ENCODE measurements around the gene MTURN. TPM values are rescaled to one million over a fixed set of nuclear protein-coding genes. Genes with fewer than 3 reads are reported as not detected.

The MTURN gene
- total RNA-seq, 1 experiment from 2014 or later, result 8.6 TPM

DNA sequence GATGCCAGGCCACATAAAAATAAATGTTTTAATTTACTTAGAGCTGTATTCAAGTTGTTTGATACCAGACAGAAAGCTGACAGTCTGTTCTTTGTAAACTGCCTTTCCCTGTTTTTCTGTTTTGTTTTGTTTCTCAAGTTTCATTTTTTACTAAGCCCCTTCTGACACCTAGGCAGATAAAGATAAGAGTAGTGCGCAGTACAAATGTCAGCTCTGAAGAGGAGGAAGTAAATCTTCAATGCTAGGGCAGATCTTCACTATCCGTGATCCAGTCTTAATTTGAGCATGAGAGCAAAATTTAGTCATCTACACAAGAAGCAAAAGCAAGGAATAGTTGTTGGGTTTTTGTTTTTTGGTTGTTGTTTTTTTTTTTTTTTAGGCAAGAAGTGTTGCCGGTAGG, 27.3 kb downstream of the MTURN start:
- no peak for DNase-seq (ENCODE audit: low spot score)

DNA sequence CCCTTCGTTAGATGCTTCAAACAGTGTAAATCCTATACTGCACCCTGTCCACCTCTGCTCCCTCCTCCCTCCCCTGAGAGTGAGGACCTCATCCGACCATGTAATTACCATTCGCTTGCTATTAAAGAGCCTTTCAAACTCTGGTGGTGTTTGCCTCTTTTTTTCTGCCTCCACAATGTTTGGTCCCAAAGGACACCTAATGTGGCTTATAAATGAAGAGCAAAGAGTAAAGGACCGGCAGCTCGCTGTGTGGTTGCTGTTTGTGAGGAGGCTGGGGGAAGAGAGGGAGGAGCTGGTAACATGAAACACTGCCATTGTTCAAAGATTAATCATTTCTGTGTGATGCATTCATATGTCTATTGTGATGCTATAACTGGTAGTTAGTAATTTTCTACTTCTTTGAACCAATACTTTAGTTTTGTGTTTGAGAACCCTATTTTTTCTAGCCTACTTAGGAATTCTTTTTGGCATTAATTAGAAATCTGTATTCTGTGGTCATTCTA, 27.9 kb downstream of the MTURN start:
- DNase-seq (ENCODE audit: low spot score), result peak; percentile 51

DNA sequence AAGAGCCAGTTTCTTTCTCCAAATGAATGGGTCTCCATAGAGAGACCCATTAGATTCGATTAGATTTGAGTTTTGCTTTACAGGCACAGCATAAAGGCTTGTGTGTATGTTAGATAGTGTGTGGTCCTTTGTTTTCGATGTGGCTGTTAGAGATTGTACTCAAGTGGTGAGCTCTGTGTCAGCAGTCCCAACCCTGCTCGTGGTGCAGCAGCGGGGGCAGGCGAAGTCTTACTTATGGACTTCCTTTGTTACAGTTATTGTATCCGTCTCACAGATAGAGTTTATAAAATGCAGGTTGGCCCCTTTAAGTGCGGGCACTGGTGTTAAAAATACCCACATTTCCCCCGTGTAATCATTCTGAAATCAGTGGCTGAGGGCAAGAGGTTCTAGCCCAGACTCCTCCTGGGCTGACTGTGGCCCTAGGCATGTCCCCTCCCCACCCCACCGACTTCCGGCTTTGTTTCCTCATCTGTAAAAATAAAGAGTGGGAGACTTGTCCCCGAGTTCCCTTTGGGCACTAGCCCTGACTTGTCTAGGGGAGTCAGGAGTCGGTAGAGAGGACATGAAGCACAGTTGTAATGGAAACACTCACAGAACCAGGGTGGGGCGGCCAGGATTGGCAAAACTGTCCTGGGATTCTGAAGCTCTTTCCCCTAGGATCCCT, 28.6 kb downstream of the MTURN start:
- no peak for DNase-seq (ENCODE audit: low spot score)

DNA sequence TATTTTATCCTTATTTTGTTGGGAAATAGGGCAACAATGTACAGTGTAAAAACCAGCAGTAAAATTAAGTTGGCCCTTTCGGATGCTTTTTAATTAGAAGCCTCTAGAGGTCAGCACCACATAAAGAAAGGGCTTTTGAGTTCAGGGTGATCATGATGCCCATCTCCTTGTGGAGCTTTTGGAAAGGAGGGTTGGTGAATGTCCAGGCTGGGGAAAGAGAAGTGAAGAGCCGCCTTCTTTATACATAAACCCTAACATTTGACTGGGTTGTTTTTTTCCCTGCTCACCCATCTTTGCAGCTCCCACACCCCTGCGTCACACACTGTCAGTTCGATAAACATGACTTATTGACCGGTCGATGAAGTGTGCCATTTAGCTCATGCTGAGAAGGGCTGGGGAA, 29.8 kb downstream of the MTURN start:
- DNase-seq (ENCODE audit: low spot score), result peak; percentile 76

DNA sequence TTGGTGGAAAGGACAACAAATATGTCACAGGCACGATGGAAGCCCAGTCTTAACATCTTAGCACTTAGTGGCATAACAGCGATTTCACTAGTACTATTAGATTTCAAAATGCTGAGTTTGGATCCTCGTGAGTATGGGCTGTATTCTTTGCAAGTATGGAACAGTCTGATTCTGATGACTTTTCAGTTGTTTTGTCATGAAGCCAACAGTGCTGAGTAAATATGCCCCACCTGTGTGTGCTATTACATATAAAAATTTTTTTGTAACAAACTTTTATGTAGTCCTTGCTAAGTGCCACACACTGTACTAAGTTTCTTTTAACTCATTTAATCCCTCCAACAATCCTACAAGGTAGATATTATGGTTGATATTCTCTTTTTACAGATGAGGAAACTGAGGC, 30.8 kb downstream of the MTURN start:
- no peak for DNase-seq (ENCODE audit: low spot score)

DNA sequence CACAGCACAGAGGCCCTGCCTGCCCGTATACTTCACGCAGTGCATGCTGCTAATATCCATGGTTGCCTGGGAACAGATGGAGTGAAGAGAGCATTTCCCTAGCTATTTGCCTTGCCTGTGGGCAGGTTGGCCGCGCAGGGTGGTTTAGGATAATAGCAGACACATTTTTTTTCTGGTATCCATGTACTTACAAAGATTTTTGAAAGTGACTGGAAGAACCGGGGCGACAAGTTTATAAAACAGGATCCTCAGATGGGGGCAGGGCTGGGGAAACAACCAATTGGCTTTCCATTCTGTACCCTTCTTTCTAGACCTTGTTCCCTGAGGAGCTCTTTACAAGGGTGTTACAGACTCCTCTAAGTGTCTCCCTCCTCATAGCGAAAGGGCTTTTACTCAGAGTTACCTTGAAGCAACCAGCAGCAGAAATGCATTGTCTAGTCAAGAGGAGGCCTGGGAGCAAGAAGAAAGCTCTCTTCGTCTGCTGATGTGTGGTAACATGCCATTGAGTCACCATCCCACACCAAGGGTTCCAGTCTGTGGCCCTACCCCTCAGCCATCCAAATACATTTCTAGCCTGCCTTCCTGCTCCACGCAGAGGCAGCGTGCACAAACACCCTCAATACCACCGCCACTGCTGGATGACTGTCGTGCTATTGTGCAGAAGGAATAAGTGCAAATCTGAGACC, 31.5 kb downstream of the MTURN start:
- DNase-seq (ENCODE audit: low spot score), result no peak

DNA sequence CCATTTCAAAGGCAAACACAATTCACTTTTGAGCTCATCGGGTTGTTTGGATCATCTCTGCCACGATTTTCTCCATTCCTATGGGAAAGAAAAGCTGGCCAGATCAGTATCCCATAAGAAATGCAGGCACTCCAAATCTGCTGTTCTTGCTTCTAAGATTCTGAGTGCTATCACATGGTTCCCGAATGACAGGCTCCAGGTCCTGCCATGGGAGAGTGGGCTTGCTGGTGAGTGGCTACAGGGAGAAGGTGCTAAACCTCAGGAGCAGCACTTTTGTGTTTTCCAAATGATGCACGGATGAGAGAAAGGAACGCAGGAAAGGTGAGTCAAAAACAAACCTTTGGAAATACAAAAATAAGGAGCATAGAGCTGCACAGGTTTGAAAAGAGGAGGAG, 32.1 kb downstream of the MTURN start:
- no peak for DNase-seq (ENCODE audit: low spot score)

DNA sequence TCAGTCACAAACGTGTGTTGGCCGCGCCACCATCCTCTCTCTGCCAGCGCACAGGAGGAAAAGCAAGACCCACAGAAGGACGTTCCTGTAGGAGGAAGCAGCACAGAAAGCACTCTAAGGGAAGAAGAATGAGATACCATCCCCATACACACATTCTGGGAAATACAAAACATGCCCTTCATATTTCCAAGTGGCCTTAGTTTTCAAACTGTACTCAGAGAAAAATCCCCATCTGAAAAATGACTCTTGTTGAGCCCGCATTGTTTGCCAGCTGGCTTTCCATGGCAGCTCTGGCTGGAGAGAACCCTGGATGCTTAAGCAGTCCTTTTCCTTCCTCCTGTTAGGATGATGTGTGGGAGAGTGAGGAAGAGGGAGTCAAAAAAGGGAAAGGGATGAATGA, 33.1 kb downstream of the MTURN start:
- no peak for DNase-seq (ENCODE audit: low spot score)

DNA sequence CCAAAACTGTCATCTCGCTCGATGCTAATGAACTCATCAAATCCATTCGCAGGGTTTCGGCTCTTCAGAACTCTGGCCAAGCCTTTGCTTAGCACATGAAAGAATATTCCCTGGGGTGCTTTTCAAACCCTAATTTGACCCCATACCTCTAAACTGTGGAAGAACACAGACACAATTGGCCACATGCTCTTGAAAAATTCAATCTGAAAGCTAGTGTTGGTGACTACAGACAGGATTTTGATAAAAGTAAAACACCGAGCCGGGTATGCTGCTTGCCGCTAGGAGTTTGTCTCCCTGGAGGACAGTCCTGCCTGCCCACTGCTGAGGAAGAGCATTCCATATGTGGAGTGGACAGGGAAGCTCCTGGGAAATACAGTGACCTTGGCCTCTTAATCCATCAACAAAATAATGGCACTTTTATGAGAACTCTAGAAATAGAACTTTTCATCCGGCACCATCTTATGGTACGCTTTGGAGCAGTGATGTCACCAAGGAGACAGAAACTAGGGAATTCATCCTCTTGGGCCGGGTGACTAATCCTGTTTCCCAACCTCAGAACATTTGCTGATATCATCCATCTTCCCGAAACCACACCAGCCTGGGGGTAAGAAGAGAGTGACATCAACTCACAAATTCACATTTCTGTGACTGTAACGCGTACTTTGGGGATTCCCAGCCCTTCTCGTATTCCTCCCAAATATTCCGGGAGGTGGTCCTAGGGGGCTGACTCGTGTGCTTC, 34.2 kb downstream of the MTURN start:
- peak; percentile 98 for DNase-seq (ENCODE audit: low spot score)

DNA sequence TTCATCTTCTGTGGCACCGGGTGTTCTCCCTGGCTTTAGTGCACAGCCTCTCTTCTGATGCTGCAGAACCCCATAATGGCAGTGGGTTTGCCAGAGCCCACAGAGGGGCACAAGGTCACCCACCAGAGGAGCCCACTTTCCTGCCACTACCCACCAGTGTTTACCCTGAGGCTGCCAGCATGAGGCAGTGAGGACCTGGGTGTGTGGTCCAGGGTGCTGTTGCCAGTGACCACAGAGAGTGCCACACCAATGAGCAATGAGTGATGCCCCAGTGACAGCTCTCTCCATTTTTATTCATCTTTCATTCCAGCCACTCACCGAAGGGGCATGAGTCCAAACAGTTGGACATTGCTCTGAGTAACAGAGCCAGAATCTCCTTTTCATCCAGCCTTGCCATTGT, 34.8 kb downstream of the MTURN start:
- DNase-seq (ENCODE audit: low spot score), result peak; percentile 84

DNA sequence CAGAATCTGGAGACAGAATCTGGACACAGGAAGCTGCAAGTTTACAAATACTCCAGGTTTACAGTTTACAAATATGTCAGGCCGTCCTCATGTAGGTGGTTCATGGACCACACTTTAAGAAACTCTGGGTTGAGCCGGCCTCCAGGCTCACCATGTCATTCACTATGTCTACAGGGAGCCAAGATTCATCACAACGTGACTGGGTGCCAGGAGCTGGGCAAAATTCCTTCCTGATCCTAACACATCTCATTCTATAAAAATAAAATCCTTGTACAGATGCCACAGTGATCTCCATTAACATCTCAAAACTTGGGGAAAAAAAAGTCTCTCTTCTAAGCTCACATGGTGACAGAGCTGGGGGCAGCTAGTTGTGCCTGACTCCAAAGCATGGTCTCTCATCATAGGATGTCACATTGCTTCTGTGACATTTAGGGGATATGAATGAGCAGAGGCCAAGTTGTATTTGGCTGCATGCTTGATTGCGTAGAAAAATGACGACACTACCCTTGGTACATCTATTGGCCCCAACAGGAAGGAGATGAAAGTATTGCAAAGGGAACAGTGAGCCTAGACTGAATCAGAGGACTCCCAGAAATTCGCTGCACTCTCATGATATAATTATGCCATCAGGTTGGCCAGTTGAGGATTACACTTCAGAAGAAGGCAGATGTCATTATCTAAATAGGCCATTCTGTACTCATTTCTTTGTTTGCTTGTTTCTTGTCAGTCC, 35.9 kb downstream of the MTURN start:
- DNase-seq (ENCODE audit: low spot score), result no peak

DNA sequence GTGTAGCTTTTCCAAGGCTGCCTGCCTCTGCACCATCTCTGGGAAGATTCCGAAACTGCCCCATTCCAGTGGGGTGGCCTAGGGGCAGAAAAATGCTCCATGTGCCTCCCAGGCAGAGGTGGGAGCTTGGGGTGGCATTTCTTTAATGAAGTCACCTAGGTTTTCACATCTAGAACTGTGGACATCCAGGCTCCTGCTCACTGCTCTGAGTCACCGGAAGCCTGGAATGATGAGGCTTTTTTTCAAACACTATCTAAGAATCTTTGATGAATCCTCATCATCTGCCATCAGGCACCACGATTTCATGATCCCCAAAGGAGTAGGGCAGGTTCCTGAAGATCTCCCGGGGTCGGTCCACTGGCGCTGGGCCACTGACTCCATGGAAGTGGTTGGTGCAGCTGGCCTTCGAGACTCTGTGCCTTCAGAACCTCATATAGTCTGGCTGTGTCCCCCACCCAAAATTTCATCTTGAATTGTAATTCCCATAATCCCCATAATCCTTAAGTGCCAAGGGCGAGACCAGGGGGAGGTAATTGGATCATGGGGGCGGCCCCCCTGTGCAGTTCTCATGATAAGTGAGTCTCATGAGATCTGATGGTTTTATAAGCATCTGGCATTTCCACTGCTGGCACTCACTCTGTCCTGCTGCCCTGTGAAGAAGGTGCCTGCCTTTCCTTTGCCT, 37.1 kb downstream of the MTURN start:
- DNase-seq (ENCODE audit: low spot score), result peak; percentile 92

DNA sequence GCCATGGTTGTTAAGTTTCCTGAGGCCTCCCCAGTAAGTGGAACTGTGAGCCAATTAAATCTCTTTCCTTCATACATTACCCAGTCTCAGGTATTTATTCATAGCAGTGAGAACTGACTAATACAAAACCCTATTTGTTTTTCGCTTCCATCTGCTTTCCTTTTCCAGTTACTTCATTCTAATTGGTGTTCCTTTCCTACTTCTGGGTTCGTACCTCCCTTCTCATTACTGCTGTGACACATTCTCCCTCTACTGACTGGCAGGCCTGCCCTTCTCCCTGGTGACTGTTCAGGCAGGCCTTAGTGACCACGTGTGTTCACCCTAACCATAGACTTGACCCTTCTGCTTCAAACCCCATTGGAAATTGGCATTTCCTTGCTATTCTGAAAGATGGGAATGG, 37.7 kb downstream of the MTURN start:
- peak; percentile 66 for DNase-seq (ENCODE audit: low spot score)

DNA sequence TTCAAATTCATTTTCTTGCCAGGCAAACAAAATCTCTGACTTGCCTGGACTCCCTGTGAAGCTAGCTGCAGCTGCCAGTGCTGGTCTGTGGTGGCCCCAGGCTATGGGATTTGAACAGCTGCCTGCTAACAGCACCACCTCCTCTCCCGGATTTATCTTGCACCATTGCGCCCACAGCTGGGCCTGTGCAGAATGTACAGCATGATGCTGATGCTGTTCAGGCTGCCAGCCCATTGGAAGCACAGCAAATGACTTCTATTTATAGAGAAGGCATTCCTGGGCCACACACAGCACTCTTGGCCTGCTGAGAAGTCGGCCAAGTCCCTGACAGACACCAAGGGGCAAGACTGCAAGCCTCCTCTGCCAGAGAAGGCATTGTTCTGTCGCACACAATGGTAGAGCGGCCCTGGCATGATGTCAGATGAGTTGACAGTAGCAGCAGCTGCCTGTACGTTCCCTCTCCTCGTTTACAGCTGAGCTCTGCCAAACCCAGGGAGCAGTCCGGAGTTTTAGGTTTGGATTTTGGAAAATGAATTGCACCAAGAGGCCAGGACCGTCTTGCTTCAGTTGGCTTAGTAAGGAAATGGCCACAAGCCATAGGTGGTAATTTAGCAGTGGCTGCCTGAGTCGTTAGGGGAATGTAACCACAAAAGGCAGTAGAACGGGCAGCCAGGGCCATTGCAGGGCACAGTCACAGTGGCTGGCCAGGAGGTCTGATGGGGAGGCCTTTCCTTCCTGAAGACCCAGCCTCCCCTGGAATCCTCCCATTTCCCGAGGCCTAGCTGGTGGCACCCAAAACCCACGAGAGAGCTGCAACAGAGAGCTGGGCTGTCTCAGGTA, 38.5 kb downstream of the MTURN start:
- DNase-seq (ENCODE audit: low spot score), result peak; percentile 97

DNA sequence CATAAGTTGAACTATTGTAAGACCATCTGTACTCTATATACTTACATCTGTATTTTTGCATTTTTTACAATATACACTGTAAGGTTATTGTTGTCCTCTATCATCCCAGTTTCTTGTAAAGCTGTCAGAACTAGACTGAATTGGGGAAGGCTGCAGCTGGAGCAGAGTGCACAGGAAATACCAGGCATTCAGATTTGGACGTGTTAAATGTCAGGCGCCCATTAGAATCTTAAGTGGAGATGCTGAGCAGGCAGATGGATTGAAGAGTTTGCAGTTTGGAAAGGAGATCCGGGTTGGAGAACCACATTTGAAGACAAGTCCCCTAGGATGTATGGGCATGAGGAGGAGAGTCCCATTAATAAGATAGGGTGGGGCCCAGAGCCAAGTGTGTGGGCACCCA, 40.4 kb downstream of the MTURN start:
- DNase-seq (ENCODE audit: low spot score), result no peak

DNA sequence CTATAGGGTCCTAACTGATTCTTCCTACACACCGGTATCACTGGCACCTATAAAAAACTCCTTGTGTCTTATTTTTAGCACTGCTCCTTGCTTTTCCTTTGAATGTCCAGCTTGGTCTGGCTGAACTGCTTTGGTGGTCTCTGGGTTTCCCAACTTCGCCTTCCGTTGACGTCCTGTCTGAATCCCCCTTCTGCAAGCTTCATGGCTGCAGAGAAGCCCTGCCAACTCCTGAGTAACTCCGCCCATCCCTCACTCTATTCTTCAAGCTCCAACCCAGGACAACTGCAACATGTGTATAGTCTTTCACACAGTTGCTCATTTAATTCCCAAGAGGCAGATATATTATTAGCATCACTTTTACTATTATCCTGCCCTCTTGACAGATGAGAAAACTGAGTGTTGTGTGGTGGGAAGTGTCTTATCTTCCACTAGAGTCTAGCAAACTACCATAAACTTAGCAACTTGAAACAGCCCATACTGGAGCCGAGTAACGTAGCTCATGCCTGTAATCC, 40.9 kb downstream of the MTURN start:
- DNase-seq (ENCODE audit: low spot score), result no peak

DNA sequence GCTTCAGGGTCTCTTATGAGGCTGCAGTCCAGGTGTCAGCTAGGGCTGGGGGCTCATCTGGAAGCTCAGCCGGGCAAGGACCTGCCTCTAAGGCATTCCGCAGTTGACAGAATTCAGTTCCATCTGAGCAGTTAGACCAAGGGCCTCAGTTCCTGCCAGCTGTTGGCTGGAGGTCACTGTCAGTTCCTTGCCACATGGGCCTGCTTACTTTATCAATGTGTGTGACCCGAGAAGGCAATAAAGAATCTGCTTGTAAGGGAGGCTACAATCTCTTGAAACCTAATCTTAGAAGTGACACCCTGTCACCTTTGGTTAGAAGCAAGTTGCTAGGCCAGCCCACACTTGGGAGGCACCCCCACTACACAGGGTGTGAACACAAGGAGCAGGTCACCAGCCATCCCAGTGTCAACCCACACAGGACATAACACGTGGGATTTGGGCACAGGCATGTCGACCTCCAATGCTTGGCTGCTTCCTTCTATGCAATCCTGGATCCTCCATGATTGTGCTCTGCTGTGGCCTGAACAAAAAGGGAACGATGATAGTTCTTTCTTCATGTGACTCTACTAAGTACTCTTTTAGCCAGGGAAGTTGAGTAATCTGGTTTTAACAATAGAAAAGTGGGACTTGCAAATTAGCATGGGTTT, 41.8 kb downstream of the MTURN start:
- DNase-seq (ENCODE audit: low spot score), result no peak

DNA sequence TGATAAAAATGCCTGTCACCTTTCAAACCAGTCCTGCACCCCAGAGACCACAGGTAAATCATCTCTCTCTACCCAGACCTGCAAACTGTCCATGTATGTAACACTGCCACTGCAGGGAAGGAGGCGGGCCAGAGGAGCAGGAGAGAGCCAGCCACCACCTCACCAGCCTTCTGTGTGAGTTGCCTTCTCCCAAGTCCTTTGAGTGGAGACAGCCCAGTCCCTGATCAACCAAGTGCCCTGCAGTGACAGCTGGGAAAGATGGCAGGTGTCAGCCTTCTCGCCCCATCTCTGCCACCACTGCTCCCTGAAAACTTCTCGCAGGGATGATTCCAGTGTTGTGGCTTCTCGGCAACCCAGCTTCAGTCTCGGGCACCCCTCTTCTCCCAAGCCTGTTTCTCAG, 42.4 kb downstream of the MTURN start:
- DNase-seq (ENCODE audit: low spot score), result no peak

DNA sequence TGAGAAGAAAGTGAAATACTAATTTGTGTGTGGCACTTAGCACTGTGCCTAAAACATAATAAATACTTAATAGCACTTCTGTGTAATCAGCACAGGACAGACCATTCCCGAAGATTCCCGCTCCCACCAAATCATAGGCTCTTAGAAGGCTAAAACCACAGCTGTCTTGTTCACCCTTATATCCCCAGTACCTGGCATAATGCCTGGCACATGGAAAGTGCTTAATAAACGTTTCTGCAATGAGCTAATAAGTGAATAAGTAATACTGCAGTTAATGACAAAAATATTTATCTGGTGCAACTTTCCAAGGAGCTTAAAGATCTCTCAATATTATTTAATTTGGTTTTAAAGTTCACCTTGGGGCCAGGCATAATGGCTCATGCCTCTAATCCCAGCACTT, 43.2 kb downstream of the MTURN start:
- DNase-seq (ENCODE audit: low spot score), result no peak
